Common myeloid progenitor, CD34-positive (primary cell): ENCODE results near the gene TBX2.

Source experiments
- CTCF ChIA-PET: fragments of 350-600 bp; sonication (Branson Sonifier 250); formaldehyde crosslinking; loops from one replicate; lab custom pipeline; 2021; ENCODE audit warnings: antibody characterized with exemption; lab: Charles Lee
- POLR2A ChIA-PET: fragments of 350-600 bp; sonication (Branson Sonifier 250); formaldehyde crosslinking; loops from one replicate; lab custom pipeline; 2021; ENCODE audit warnings: antibody characterized with exemption; lab: Charles Lee
- DNase-seq, 3 donors: peaks; one replicate each; pipeline versions ENCODE4 v3.0.0 to v3.0.0-alpha.2; 2013
- H3K27ac ChIP-seq, 2 experiments: 1 replicate in 1 of 2; 2 replicates in 1 of 2; pipeline ENCODE4 v1.7.0; 2013; ENCODE audit warnings: inconsistent platforms in 2 of 2, low read length in 2 of 2, mild to moderate bottlenecking in 2 of 2, low read depth in 1 of 2, moderate library complexity in 1 of 2; ENCODE audit not compliant: severe bottlenecking in 2 of 2, insufficient read depth in 1 of 2, poor library complexity in 1 of 2
- H3K27me3 ChIP-seq, 5 experiments: replicated peaks in 2 of 5; 1 replicate in 3 of 5; 2 replicates in 2 of 5; pipeline versions ENCODE4 v1.6.1 to v1.7.0; 2013; ENCODE audit warnings: low read length in 4 of 5, mild to moderate bottlenecking in 2 of 5, moderate library complexity in 2 of 5, inconsistent platforms in 1 of 5; ENCODE audit not compliant: insufficient read depth in 5 of 5, control insufficient read depth in 4 of 5
- H3K36me3 ChIP-seq, 4 experiments: 1 replicate in 2 of 4; 2 replicates in 2 of 4; pipeline versions ENCODE4 v1.6.1 to v1.7.0; 2013; ENCODE audit warnings: low read length in 3 of 4, control low read depth in 1 of 4, mild to moderate bottlenecking in 1 of 4; ENCODE audit not compliant: control insufficient read depth in 4 of 4, insufficient read depth in 4 of 4
- H3K4me1 ChIP-seq, 4 experiments: 1 replicate in 3 of 4; 2 replicates in 1 of 4; pipeline versions ENCODE4 v1.6.1 to v1.7.1; 2013; ENCODE audit warnings: low read length in 3 of 4, mild to moderate bottlenecking in 3 of 4, control low read depth in 1 of 4, inconsistent platforms in 1 of 4, moderate library complexity in 1 of 4; ENCODE audit not compliant: control insufficient read depth in 4 of 4, insufficient read depth in 4 of 4; ENCODE audit errors: control extremely low read depth in 1 of 4
- H3K4me3 ChIP-seq, 7 experiments: 1 replicate in 4 of 7; 2 replicates in 3 of 7; pipeline versions ENCODE4 v1.5.1 to v1.7.0; 2013; ENCODE audit warnings: mild to moderate bottlenecking in 7 of 7, low read length in 6 of 7, moderate library complexity in 6 of 7, inconsistent platforms in 2 of 7, low read depth in 2 of 7, control low read depth in 1 of 7; ENCODE audit not compliant: insufficient read depth in 4 of 7, control insufficient read depth in 1 of 7; ENCODE audit errors: extremely low read depth in 1 of 7
- H3K9me3 ChIP-seq, 5 experiments: 1 replicate in 4 of 5; 2 replicates in 1 of 5; pipeline versions ENCODE4 v1.6.1 to v1.7.1; 2013; ENCODE audit warnings: low read length in 4 of 5, mild to moderate bottlenecking in 2 of 5, inconsistent platforms in 1 of 5, low read depth in 1 of 5, moderate library complexity in 1 of 5; ENCODE audit not compliant: control insufficient read depth in 4 of 5, insufficient read depth in 2 of 5; ENCODE audit errors: control extremely low read depth in 1 of 5
- WGBS: methylation state at CpG from one replicate; pipeline ENCODE4 v1.1.5; 2013; ENCODE audit not compliant: insufficient coverage; 5-methylcytosine and 5-hydroxymethylcytosine counted together

TBX2 gene

GRCh38 chr17:61384354-61384691 lies 15.3 kb upstream of the TBX2 start:
- CTCF ChIA-PET = no interaction called here
- H3K36me3 ChIP-seq = no peaks in the 10 kb centered on the region
- no peaks in the 10 kb centered on the region for H3K4me1 ChIP-seq
- DNase-seq = no peak
- no peak overlapping the region for H3K4me3 ChIP-seq
- WGBS = 97% methylated on average over 6 of the region's 8 CpGs
- no peaks in the 10 kb centered on the region for H3K9me3 ChIP-seq
- H3K27ac ChIP-seq = no peak overlapping the region
- POLR2A ChIA-PET = interaction anchor here (0.6 kb wide), 1 partner anchor 26 kb away, joined by 4 read pairs; no protein-coding TSS in a partner anchor
- peaks cover 0 to 1% (median 0%) of the 10 kb centered on the region in 5 experiments for H3K27me3 ChIP-seq

DNA sequence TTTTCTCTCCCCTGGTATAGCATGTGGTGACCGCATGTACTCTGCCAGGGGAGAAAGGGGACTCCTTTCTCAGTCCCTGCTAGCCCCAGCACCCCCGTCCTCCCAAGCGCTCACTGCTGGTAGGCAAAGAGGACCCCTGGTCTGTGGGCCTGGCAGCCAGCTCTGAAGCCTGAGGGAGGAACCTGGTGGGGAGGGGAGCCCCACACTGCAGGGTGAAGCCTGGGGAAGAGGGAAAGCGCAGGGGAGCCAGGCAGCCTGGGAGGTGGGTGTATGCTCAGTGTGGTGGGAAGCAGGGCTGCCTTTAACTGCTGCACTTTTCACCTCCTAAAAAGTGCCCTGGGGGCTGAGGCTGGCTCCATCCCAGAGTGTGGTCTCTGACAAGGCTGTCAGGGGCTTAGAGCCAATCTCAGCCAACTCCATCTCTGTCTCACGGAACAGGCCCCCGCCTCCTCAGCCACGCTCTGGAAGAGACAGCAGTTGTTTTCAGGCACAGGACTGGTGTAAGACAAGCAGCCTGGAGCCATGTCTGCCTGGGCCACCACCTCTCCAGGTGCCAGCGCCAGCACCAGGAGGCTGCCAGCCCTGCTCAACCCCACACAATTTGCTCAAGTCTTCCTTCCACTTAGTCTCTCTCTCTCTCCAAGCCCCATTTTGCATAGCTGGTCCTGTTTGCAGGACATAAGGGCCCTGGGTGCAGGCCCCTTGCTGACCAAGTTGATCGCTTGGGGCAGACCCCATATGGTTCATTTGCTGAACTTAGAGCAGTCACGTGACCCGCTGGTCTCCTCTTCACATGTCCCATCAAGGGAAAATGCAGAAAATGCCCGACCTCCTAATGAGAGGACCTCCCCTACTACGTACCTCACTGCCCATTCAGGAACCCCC lies 14.7 kb upstream of the TBX2 start:
- Histone ChIP-seq H3K9me3 (no peaks in the 10 kb centered on the region), H3K4me1 (peaks cover 0 to 3% (median 1%) of the 10 kb centered on the region in 4 experiments), H3K4me3 (no peak overlapping the region), H3K36me3 (no peaks in the 10 kb centered on the region), H3K27me3 (peaks cover 0 to 3% (median 0%) of the 10 kb centered on the region in 5 experiments), H3K27ac (no peak overlapping the region)
- ChIA-PET POLR2A (interaction anchor here (0.6 kb wide), 2 partner anchors 25 to 542 kb away, joined by 3 to 4 read pairs; no protein-coding TSS in a partner anchor), CTCF (interaction anchor here (0.8 to 1.8 kb wide), 2 partner anchors 8 to 10 kb away, joined by 3 to 5 read pairs; no protein-coding TSS in a partner anchor)
- DNase-seq = no peak
- 97% methylated on average over 9 of the region's 13 CpGs for WGBS

GRCh38 chr17:61385577-61386236 lies 13.9 kb upstream of the TBX2 start:
- ChIA-PET POLR2A (interaction anchor here (0.6 kb wide), 1 partner anchor 541 kb away, joined by 3 read pairs; no protein-coding TSS in a partner anchor), CTCF (interaction anchor here (0.8 to 1.8 kb wide), 2 partner anchors 9 to 11 kb away, joined by 3 to 5 read pairs; no protein-coding TSS in a partner anchor)
- WGBS = 95% methylated on average over 13 of the region's 15 CpGs
- H3K27ac ChIP-seq = no peak overlapping the region
- H3K27me3 ChIP-seq = peaks cover 0 to 3% (median 2%) of the 10 kb centered on the region in 5 experiments
- DNase-seq = no peak
- H3K4me3 ChIP-seq = no peak overlapping the region
- peaks cover 0 to 3% (median 1%) of the 10 kb centered on the region in 4 experiments for H3K4me1 ChIP-seq
- no peaks in the 10 kb centered on the region for H3K9me3 ChIP-seq
- H3K36me3 ChIP-seq = no peaks in the 10 kb centered on the region

DNA sequence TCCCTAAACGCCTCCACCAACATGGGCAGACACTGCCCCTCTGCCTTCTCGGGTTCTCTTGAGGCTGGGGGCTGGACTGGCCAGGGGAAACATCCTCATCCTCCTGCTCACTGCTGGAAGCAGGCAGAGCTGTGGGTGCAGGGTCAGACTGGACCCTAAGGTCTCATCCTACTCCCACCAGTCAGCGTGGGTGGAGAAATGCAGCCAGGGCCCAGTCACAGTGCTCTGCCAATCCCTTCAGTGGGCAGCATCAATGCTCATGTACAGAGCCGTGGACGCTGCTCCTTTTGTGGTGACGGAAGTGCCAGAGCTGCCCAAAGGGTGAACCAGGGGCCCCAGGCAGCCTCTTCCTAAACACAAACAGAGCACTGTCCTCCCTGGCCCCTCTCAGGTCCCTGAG lies 13.4 kb upstream of the TBX2 start:
- Histone ChIP-seq H3K9me3 (no peaks in the 10 kb centered on the region), H3K27ac (no peak overlapping the region), H3K4me3 (no peak overlapping the region), H3K36me3 (no peaks in the 10 kb centered on the region), H3K4me1 (peaks cover 0 to 3% (median 1%) of the 10 kb centered on the region in 4 experiments), H3K27me3 (peaks cover 0 to 8% (median 5%) of the 10 kb centered on the region in 5 experiments)
- POLR2A ChIA-PET = no interaction called here
- DNase-seq = no peak
- 88% methylated on average over 6 of the region's 6 CpGs for WGBS
- CTCF ChIA-PET = interaction anchor here (1.8 kb wide), 1 partner anchor 11 kb away, joined by 5 read pairs; no protein-coding TSS in a partner anchor

GRCh38 chr17:61387011-61387410 lies 12.6 kb upstream of the TBX2 start:
- Histone ChIP-seq H3K27me3 (peaks cover 0 to 16% (median 7%) of the 10 kb centered on the region in 5 experiments), H3K27ac (no peak overlapping the region), H3K36me3 (no peaks in the 10 kb centered on the region), H3K9me3 (no peaks in the 10 kb centered on the region), H3K4me1 (peaks cover 0 to 3% (median 1%) of the 10 kb centered on the region in 4 experiments), H3K4me3 (no peak overlapping the region)
- no peak for DNase-seq
- POLR2A ChIA-PET = no interaction called here
- 100% methylated on average over 7 of the region's 8 CpGs for WGBS
- CTCF ChIA-PET = interaction anchor here (1.8 kb wide), 1 partner anchor 12 kb away, joined by 5 read pairs; no protein-coding TSS in a partner anchor

GRCh38 chr17:61387511-61388305 lies 11.9 kb upstream of the TBX2 start:
- Histone ChIP-seq H3K27me3 (peaks cover 0 to 23% (median 11%) of the 10 kb centered on the region in 5 experiments), H3K27ac (no peak overlapping the region), H3K4me1 (peaks cover 0 to 3% (median 1%) of the 10 kb centered on the region in 4 experiments), H3K4me3 (no peak overlapping the region), H3K9me3 (no peaks in the 10 kb centered on the region), H3K36me3 (no peaks in the 10 kb centered on the region)
- WGBS = 87% methylated on average over 8 of the region's 11 CpGs
- POLR2A ChIA-PET = no interaction called here
- CTCF ChIA-PET = interaction anchor here (0.6 kb wide), 1 partner anchor 190 kb away, joined by 3 read pairs; no protein-coding TSS in a partner anchor
- DNase-seq = no peak
